Tongue (tissue), 2 donors: ENCODE results near the gene NAA20. TPM values are rescaled to one million over a fixed set of nuclear protein-coding genes. Genes with fewer than 3 reads are reported as not detected.
A peak's percentile ranks its signal among the peaks of the same experiment; 100 is the strongest.

Source experiments
- DNase-seq: peaks from one replicate; pipeline ENCODE4 v3.0.0-alpha.2; 2015
- total RNA-seq: library from RNA; depleted of rRNA; stranded (reverse); fragments of >200 nt; gene quantifications from one replicate; pipeline ENCODE4 v1.2.3, GENCODE V29; 2014

The NAA20 gene
- total RNA-seq: 41.2 TPM

GRCh38 chr20:20017001-20017843 is at the start of gene NAA20:
Gene NAA20 (plus strand): TSS chr20:20017362. CDS start chr20:20017397, 35 bp downstream.
- DNase-seq: peak; percentile 96

- DNase-seq: no peak
Observed at GRCh38 chr20:19967445-19967844, 49.7 kb upstream of the NAA20 start.

- DNase-seq: no peak
Observed at GRCh38 chr20:19968028-19968427, 49.1 kb upstream of the NAA20 start.

GRCh38 chr20:19968466-19969073 is 48.6 kb upstream of the NAA20 start:
- DNase-seq: no peak

GRCh38 chr20:19969106-19969505 is 48.1 kb upstream of the NAA20 start:
- DNase-seq: no peak

- no peak for DNase-seq
Observed at GRCh38 chr20:19969507-19970255, 47.5 kb upstream of the NAA20 start.

- no peak for DNase-seq
Observed at GRCh38 chr20:19970256-19970765, 46.9 kb upstream of the NAA20 start.

- no peak for DNase-seq
Observed at GRCh38 chr20:19971116-19971515, 46.0 kb upstream of the NAA20 start.

GRCh38 chr20:19973961-19974629 is 43.1 kb upstream of the NAA20 start:
- peak; percentile 89 for DNase-seq

- DNase-seq: peak; percentile 97
Observed at GRCh38 chr20:19974630-19975435, 42.3 kb upstream of the NAA20 start.

GRCh38 chr20:19975436-19975799 is 41.7 kb upstream of the NAA20 start:
- no peak for DNase-seq

- DNase-seq: peak; percentile 56
Observed at GRCh38 chr20:19975901-19976300, 41.3 kb upstream of the NAA20 start.

GRCh38 chr20:19976595-19977372 is 40.4 kb upstream of the NAA20 start:
- peak; percentile 38 for DNase-seq

- DNase-seq: no peak
Observed at GRCh38 chr20:19977373-19977770, 39.8 kb upstream of the NAA20 start.

GRCh38 chr20:19978511-19979210 is 38.5 kb upstream of the NAA20 start:
- no peak for DNase-seq

- no peak for DNase-seq
Observed at GRCh38 chr20:19981031-19981451, 36.1 kb upstream of the NAA20 start.

GRCh38 chr20:19986419-19986818 is 30.7 kb upstream of the NAA20 start:
- DNase-seq: no peak

GRCh38 chr20:19987046-19987445 is 30.1 kb upstream of the NAA20 start:
- DNase-seq: no peak

GRCh38 chr20:19990850-19991249 is 26.3 kb upstream of the NAA20 start:
- no peak for DNase-seq

GRCh38 chr20:19991308-19991707 is 25.9 kb upstream of the NAA20 start:
- no peak for DNase-seq
